ENCODE measurements around the gene CPSF2.
"Not testable (repeated sequence)": the region's sequence is repeated elsewhere in the genome, so short reads cannot be mapped to it uniquely, and the experiment has no call there.

- not testable (repeated sequence) for TF ChIP-seq YY1 (IDR thresholded peaks at IDR 0.05; ENCODE audit: low read depth); EZH2phosphoT487 (IDR thresholded peaks at IDR 0.05; ENCODE audit: borderline replicate concordance, low read depth); CTCF (IDR thresholded peaks at IDR 0.05); CHD2 (IDR thresholded peaks at IDR 0.05; ENCODE audit: low read length, partially characterized antibody); SMC3 (IDR thresholded peaks at IDR 0.05; ENCODE audit: low read depth, low read length); RAD21 (IDR thresholded peaks at IDR 0.05; ENCODE audit: low read length); POLR2AphosphoS5 (IDR thresholded peaks at IDR 0.05; ENCODE audit: low read depth, low read length); FOXJ3 (CRISPR knock-in tag; IDR thresholded peaks at IDR 0.05); SIN3A (IDR thresholded peaks at IDR 0.05; ENCODE audit: borderline replicate concordance, low read depth, low read length); USF1 (IDR thresholded peaks at IDR 0.05; ENCODE audit: borderline replicate concordance, low read depth); GABPA (IDR thresholded peaks at IDR 0.05; ENCODE audit: low read depth); TAF1 (IDR thresholded peaks at IDR 0.05; ENCODE audit: borderline replicate concordance, low read depth, low read length); NRF1 (IDR thresholded peaks at IDR 0.05; ENCODE audit: low read depth, low read length); ZBTB33 (IDR thresholded peaks at IDR 0.05; ENCODE audit: borderline replicate concordance, low read depth)
Measured at GRCh38 chr14:92187616-92188015, 65.8 kb downstream of the CPSF2 start.
